CD4-positive, alpha-beta T cell (primary cell): ENCODE data around the gene WARS2. TPM values are rescaled to one million over a fixed set of nuclear protein-coding genes. Genes with fewer than 3 reads are reported as not detected.

ENCODE experiments used
- ATAC-seq: fragments of 200-7000 bp; cut with Tn5 transposase; one replicate; pipeline ENCODE4 v1.10.0; 2022; ENCODE audit warnings: mild to moderate bottlenecking; ENCODE audit not compliant: poor library complexity
- CTCF ChIA-PET: fragments of 350-600 bp; sonication (Branson Sonifier 250); formaldehyde crosslinking; loops from one replicate; lab custom pipeline; 2021; ENCODE audit warnings: antibody characterized with exemption, inconsistent platforms; lab: Charles Lee
- POLR2A ChIA-PET: fragments of 350-600 bp; sonication (Branson Sonifier 250); formaldehyde crosslinking; loops from one replicate; lab custom pipeline; 2021; ENCODE audit warnings: antibody characterized with exemption, inconsistent platforms; lab: Charles Lee
- DNase-seq, 14 experiments: peaks; one replicate each; pipeline ENCODE4 v3.0.0-alpha.2; 2013 to 2020; ENCODE audit warnings: mixed read lengths in 2 of 14
- H3K27ac ChIP-seq, 2 donors: one replicate each; pipeline versions ENCODE4 v1.5.1 to v1.7.0; 2013; ENCODE audit warnings: low read length in 2 of 2, low read depth in 1 of 2, mild to moderate bottlenecking in 1 of 2
- H3K27me3 ChIP-seq, 2 experiments: 1 replicate in 1 of 2; 2 replicates in 1 of 2; pipeline versions ENCODE4 v1.6.1 to v1.7.0; 2013; ENCODE audit warnings: low read length in 2 of 2, control low read depth in 1 of 2, mild to moderate bottlenecking in 1 of 2, moderate library complexity in 1 of 2; ENCODE audit not compliant: insufficient read depth in 2 of 2, control insufficient read depth in 1 of 2
- H3K36me3 ChIP-seq: one replicate; pipeline ENCODE4 v1.6.1; 2013; ENCODE audit warnings: low read length, control low read depth; ENCODE audit not compliant: insufficient read depth
- H3K4me1 ChIP-seq: one replicate; pipeline ENCODE4 v1.6.1; 2013; ENCODE audit warnings: low read length, control low read depth; ENCODE audit not compliant: insufficient read depth
- H3K4me3 ChIP-seq: one replicate; pipeline ENCODE4 v1.5.1; 2013; ENCODE audit warnings: mild to moderate bottlenecking, low read length, moderate library complexity
- H3K9me3 ChIP-seq, 2 experiments: 1 replicate in 1 of 2; 2 replicates in 1 of 2; pipeline versions ENCODE4 v1.6.1 to v1.7.0; 2013; ENCODE audit warnings: low read length in 2 of 2, mild to moderate bottlenecking in 2 of 2, control low read depth in 1 of 2, moderate library complexity in 1 of 2; ENCODE audit not compliant: control insufficient read depth in 1 of 2, insufficient read depth in 1 of 2
- H3K27ac Mint-ChIP-seq: one replicate; pipeline ENCODE4 v1.8.0; 2020; ENCODE audit warnings: mixed read lengths
- H3K27me3 Mint-ChIP-seq: one replicate; pipeline ENCODE4 v1.8.0; 2021; ENCODE audit warnings: mixed read lengths
- H3K36me3 Mint-ChIP-seq: one replicate; pipeline ENCODE4 v1.8.0; 2021; ENCODE audit warnings: low read depth, mixed read lengths
- H3K4me1 Mint-ChIP-seq: one replicate; pipeline ENCODE4 v1.8.0; 2021; ENCODE audit warnings: low read depth, mixed read lengths
- H3K4me3 Mint-ChIP-seq: one replicate; pipeline ENCODE4 v1.8.0; 2020; ENCODE audit warnings: mild to moderate bottlenecking, mixed read lengths
- H3K9me3 Mint-ChIP-seq: one replicate; pipeline ENCODE4 v1.8.0; 2020; ENCODE audit warnings: mixed read lengths
- intact Hi-C, 2 experiments: fragments of 100-400 bp; cut with DNase I in 1 of 2; cut with micrococcal nuclease in 1 of 2; formaldehyde crosslinking; loops; one replicate each; pipeline versions ENCODE4 v1.15.1 to v1.9.0; 2023 to 2025; cut with DNase I, micrococcal nuclease
- total RNA-seq, 174 experiments: library from RNA in 2 of 174; stranded (reverse) in 2 of 174; gene quantifications; one replicate each; pipeline ENCODE4 v1.2.3 and lab custom pipeline; 2021 to 2026
- TF ChIP-seq, protein P1 (sequence below): fragments of 200-600 bp; IDR thresholded peaks from one replicate; pipeline ENCODE4 v1.8.0; 2022; ENCODE audit warnings: antibody characterized with exemption, mild to moderate bottlenecking

The WARS2 gene
- total RNA-seq, 2 experiments from 2014 or later: 15.8 to 16.5 TPM

DNA sequence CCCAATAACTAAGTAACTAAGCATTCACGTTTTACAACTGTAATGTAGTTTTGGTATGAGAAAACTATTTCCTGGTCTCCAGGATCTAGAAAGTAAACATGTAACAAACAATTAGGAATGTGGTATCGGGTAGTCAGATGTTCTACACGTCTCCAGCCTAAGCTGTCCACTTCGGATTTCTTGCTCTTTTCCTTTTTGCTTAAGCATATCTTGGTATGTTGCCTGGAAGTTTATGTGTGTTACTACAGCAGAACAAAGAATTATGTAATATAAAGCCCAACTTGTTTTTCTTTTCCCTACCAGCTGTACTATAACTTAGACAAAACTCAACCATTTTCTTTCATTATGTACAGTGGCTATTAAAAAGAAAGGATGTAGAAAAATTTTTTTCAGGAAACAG is 20.4 kb upstream of the WARS2 start:
- H3K27me3 Mint-ChIP-seq: no peaks in the 10 kb centered on the region
- no peak overlapping the region for H3K27ac Mint-ChIP-seq
- no peaks in the 10 kb centered on the region for H3K9me3 Mint-ChIP-seq
- no peaks in the 10 kb centered on the region for H3K4me1 Mint-ChIP-seq
- ChIA-PET POLR2A (no interaction called here), CTCF (no interaction called here)
- no peak for ATAC-seq
- H3K4me3 Mint-ChIP-seq: no peak overlapping the region
- intact Hi-C loops: no loop called here
- peaks cover 90% of the 10 kb centered on the region for H3K36me3 Mint-ChIP-seq
- H3K27me3 ChIP-seq: no peaks in the 10 kb centered on the region
- H3K9me3 ChIP-seq: no peaks in the 10 kb centered on the region
- TF ChIP-seq, protein P1, sequence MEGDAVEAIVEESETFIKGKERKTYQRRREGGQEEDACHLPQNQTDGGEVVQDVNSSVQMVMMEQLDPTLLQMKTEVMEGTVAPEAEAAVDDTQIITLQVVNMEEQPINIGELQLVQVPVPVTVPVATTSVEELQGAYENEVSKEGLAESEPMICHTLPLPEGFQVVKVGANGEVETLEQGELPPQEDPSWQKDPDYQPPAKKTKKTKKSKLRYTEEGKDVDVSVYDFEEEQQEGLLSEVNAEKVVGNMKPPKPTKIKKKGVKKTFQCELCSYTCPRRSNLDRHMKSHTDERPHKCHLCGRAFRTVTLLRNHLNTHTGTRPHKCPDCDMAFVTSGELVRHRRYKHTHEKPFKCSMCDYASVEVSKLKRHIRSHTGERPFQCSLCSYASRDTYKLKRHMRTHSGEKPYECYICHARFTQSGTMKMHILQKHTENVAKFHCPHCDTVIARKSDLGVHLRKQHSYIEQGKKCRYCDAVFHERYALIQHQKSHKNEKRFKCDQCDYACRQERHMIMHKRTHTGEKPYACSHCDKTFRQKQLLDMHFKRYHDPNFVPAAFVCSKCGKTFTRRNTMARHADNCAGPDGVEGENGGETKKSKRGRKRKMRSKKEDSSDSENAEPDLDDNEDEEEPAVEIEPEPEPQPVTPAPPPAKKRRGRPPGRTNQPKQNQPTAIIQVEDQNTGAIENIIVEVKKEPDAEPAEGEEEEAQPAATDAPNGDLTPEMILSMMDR: no peak
- H3K27ac ChIP-seq: no peak overlapping the region
- H3K36me3 ChIP-seq: peaks cover 44% of the 10 kb centered on the region
- no peak overlapping the region for H3K4me3 ChIP-seq
- DNase-seq: no peak
- H3K4me1 ChIP-seq: peaks cover 5% of the 10 kb centered on the region

DNA sequence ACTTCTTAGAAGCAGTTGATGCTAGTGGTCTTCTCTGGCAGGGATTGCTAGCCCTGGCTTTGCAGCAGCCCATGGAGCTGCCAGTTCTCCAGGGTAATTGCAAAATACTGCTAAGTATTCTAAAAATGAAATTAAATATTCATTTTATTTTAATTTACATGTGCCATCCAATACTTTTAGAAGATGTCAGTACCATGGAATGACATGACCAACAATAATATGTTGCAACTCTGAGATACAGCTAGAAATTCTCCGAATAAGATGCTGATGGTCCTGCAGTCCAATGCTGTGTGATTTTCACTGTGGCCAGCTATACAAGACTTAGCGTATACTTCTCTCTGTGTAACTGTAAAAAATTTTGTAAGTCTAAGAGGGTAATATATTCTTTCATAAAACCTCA is 20.0 kb upstream of the WARS2 start:
- Mint-ChIP-seq H3K4me1 (no peaks in the 10 kb centered on the region), H3K27ac (no peak overlapping the region), H3K27me3 (no peaks in the 10 kb centered on the region), H3K9me3 (no peaks in the 10 kb centered on the region), H3K36me3 (peaks cover 91% of the 10 kb centered on the region), H3K4me3 (no peak overlapping the region)
- H3K36me3 ChIP-seq: peaks cover 44% of the 10 kb centered on the region
- H3K27ac ChIP-seq: no peak overlapping the region
- DNase-seq: no peak
- intact Hi-C loops: no loop called here
- ChIA-PET CTCF (no interaction called here), POLR2A (no interaction called here)
- H3K27me3 ChIP-seq: no peaks in the 10 kb centered on the region
- no peak for ATAC-seq
- H3K4me3 ChIP-seq: no peak overlapping the region
- H3K4me1 ChIP-seq: peaks cover 5% of the 10 kb centered on the region
- TF ChIP-seq, protein P1: no peak
- H3K9me3 ChIP-seq: no peaks in the 10 kb centered on the region

- Histone ChIP-seq H3K27me3 (no peaks in the 10 kb centered on the region), H3K27ac (no peak overlapping the region), H3K4me3 (no peak overlapping the region), H3K4me1 (peaks cover 5% of the 10 kb centered on the region), H3K36me3 (peaks cover 44% of the 10 kb centered on the region), H3K9me3 (no peaks in the 10 kb centered on the region)
- POLR2A ChIA-PET: no interaction called here
- DNase-seq: no peak
- ATAC-seq: no peak
- intact Hi-C loops: no loop called here
- no peaks in the 10 kb centered on the region for H3K4me1 Mint-ChIP-seq
- no peaks in the 10 kb centered on the region for H3K27me3 Mint-ChIP-seq
- peaks cover 91% of the 10 kb centered on the region for H3K36me3 Mint-ChIP-seq
- no peak overlapping the region for H3K27ac Mint-ChIP-seq
- H3K9me3 Mint-ChIP-seq: no peaks in the 10 kb centered on the region
- CTCF ChIA-PET: no interaction called here
- TF ChIP-seq, protein P1: no peak
- H3K4me3 Mint-ChIP-seq: no peak overlapping the region
These were observed 19.5 kb upstream of the WARS2 start for GRCh38 chr1:119159966-119160365.
